Smooth muscle cell (in vitro differentiated cells): Measurements from ENCODE around the gene TGM2. TPM values are rescaled to one million over a fixed set of nuclear protein-coding genes. Genes with fewer than 3 reads are reported as not detected.

Source experiments
- DNase-seq: peaks from one replicate; lab custom pipeline; 2025; ENCODE audit not compliant: unreplicated experiment; lab: John Stamatoyannopoulos, UW
- H2AFZ ChIP-seq: fragments of 200-600 bp; sonication (generic); 2 replicates; pipeline ENCODE4 v1.6.0; 2016; ENCODE audit warnings: antibody characterized with exemption, low read depth, mild to moderate bottlenecking
- H3F3A ChIP-seq: fragments of 200-600 bp; sonication (generic); 2 replicates; pipeline ENCODE4 v1.6.0; 2017; ENCODE audit warnings: antibody characterized with exemption, low read depth
- H3K27ac ChIP-seq: fragments of 200-600 bp; sonication (generic); 2 replicates; pipeline ENCODE4 v1.5.1; 2016; ENCODE audit warnings: low read depth, mild to moderate bottlenecking
- H3K27me3 ChIP-seq: fragments of 200-600 bp; sonication (generic); 2 replicates; pipeline ENCODE4 v1.6.1; 2016; ENCODE audit warnings: low read depth, mild to moderate bottlenecking
- H3K36me3 ChIP-seq: fragments of 200-600 bp; sonication (generic); 2 replicates; pipeline ENCODE4 v1.5.1; 2016; ENCODE audit warnings: low read depth
- H3K4me1 ChIP-seq: fragments of 200-600 bp; sonication (generic); 2 replicates; pipeline ENCODE4 v1.5.1; 2016; ENCODE audit warnings: low read depth
- H3K4me2 ChIP-seq: fragments of 200-600 bp; sonication (generic); 2 replicates; pipeline ENCODE4 v1.6.0; 2016; ENCODE audit warnings: mild to moderate bottlenecking
- H3K4me3 ChIP-seq: fragments of 200-600 bp; sonication (generic); 2 replicates; pipeline ENCODE4 v1.5.1; 2016; ENCODE audit warnings: mild to moderate bottlenecking
- H3K79me2 ChIP-seq: fragments of 200-600 bp; sonication (generic); 2 replicates; pipeline ENCODE4 v1.6.0; 2016; ENCODE audit warnings: low read depth, mild to moderate bottlenecking
- H3K9ac ChIP-seq: fragments of 200-600 bp; sonication (generic); 2 replicates; pipeline ENCODE4 v1.6.0; 2016; ENCODE audit warnings: low read depth
- H3K9me3 ChIP-seq: fragments of 200-600 bp; sonication (generic); replicated peaks from 2 replicates; pipeline ENCODE4 v1.5.1; 2016; ENCODE audit warnings: low read depth
- H4K20me1 ChIP-seq: fragments of 200-600 bp; sonication (generic); 2 replicates; pipeline ENCODE4 v1.6.0; 2016; ENCODE audit warnings: low read depth
- WGBS: methylation state at CpG from one replicate; pipeline ENCODE4 v1.1.7; 2016; ENCODE audit warnings: low lambda C conversion rate; 5-methylcytosine and 5-hydroxymethylcytosine counted together
- polyA plus RNA-seq: library from polyadenylated mRNA; unstranded; fragments of >200 nt; fragmentation: Nextera tagmentation; extraction: Ambion mirVana; gene quantifications from 2 replicates; pipeline ENCODE4 v1.2.1, GENCODE V29; 2016
- total RNA-seq: library from RNA; depleted of rRNA; stranded (reverse); fragments of >200 nt; gene quantifications from 2 replicates; pipeline ENCODE4 v1.2.3, GENCODE V29; 2014
- TF ChIP-seq, protein P1 (sequence below): fragments of 200-600 bp; sonication (generic); IDR thresholded peaks from 2 replicates; pipeline ENCODE4 v1.5.1; 2017; ENCODE audit warnings: borderline replicate concordance, mild to moderate bottlenecking, antibody characterized with exemption; ENCODE audit not compliant: insufficient read depth, poor library complexity, severe bottlenecking

The TGM2 gene
- total and polyA plus RNA-seq, 2 experiments from 2014 or later, result 41.7 to 72.0 TPM

DNA sequence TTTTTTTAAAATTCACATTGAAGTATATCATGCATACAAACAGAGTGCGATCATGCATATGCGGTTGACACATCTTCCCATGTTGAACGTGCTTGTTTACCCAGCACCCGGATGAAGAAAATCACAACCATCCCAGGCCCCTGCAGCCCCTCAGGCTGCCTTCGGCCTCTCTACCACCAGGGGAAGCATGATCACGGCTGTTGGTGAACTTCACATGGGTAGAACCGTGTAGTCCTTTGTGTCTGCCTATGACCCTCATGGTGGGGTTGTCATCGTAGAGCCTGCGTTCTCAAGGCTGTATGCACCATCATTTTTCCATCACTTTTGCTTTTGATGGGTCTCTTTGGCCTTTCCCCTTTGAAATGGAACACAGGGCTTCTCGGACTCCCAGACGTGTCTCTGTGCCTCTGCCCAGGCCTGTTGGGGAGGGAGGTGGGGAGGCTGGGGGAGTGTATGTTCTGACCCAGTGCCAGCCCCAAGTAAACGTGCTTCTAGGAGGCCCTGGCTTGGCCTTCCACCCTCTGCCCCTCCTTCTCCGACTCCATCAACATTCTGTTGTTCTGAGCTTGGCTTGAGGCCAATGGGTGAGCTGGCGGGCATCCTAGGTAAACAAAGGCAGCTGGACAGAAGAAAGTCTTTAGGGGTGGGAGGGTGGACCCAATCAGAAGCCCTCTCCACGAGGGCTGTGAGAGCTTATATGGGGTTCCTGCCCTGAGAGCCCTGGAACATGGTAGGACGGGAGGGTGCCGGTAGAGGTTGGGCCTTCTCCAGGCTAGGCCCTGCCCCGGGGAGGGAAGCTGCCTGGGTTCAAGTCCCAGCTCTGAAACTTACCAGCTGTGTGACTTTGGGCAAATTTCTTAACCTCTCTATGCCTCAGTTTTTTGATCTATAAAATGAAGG lies 39.7 kb downstream of the TGM2 start:
- Histone ChIP-seq H3K27me3 (no peaks in the 10 kb centered on the region), H3K27ac (no peak overlapping the region), H3K4me2 (no peak overlapping the region), H3K79me2 (no peaks in the 10 kb centered on the region), H3K4me3 (no peak overlapping the region), H3F3A (peaks cover 16% of the 10 kb centered on the region), H2AFZ (no peak overlapping the region), H3K9ac (no peak overlapping the region), H3K4me1 (no peaks in the 10 kb centered on the region), H3K9me3 (no peaks in the 10 kb centered on the region), H3K36me3 (no peaks in the 10 kb centered on the region), H4K20me1 (no peaks in the 10 kb centered on the region)
- no peak for DNase-seq
- TF ChIP-seq, protein P1, sequence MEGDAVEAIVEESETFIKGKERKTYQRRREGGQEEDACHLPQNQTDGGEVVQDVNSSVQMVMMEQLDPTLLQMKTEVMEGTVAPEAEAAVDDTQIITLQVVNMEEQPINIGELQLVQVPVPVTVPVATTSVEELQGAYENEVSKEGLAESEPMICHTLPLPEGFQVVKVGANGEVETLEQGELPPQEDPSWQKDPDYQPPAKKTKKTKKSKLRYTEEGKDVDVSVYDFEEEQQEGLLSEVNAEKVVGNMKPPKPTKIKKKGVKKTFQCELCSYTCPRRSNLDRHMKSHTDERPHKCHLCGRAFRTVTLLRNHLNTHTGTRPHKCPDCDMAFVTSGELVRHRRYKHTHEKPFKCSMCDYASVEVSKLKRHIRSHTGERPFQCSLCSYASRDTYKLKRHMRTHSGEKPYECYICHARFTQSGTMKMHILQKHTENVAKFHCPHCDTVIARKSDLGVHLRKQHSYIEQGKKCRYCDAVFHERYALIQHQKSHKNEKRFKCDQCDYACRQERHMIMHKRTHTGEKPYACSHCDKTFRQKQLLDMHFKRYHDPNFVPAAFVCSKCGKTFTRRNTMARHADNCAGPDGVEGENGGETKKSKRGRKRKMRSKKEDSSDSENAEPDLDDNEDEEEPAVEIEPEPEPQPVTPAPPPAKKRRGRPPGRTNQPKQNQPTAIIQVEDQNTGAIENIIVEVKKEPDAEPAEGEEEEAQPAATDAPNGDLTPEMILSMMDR, result no peak
- WGBS, result 89% methylated on average over 18 of the region's 18 CpGs

DNA sequence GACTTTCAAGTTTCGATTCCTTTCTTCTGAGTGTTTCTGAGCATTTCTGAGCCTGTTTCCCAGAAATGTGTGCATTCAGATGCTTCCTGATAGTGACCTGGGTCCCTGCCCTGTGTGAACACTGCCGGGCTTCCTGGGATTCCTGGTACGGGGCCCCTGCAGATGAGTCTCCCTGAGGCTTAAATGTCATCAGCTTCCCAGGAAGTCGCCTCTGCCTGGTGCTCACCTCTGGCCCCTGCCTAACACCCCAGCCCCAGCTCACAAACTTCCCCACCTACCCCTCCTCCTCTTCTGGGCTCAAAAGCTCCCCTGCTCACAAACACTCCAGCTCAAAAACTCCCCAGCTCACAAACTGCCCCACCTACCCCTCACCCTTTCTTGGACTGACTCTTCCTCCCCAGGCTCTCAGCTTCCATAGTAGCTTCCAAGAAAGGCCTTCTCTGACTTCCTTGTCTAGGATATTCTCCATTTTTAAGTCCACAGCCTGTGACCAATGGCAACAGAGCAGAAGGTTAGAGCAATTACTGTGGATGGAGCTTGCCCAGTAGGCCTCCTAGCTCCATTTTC lies 42.0 kb downstream of the TGM2 start:
- Histone ChIP-seq H3K9ac (peak overlapping the region; percentile 13), H3K4me2 (peak overlapping the region; percentile 23), H2AFZ (peak overlapping the region; percentile 53), H3F3A (peaks cover 19% of the 10 kb centered on the region), H4K20me1 (no peaks in the 10 kb centered on the region), H3K36me3 (no peaks in the 10 kb centered on the region), H3K4me3 (no peak overlapping the region), H3K27me3 (no peaks in the 10 kb centered on the region), H3K4me1 (no peaks in the 10 kb centered on the region), H3K27ac (peak overlapping the region; percentile 58), H3K79me2 (no peaks in the 10 kb centered on the region), H3K9me3 (no peaks in the 10 kb centered on the region)
- WGBS, result 17% methylated on average over 3 of the region's 4 CpGs
- TF ChIP-seq, protein P1, result no peak
- DNase-seq, result no peak

DNA sequence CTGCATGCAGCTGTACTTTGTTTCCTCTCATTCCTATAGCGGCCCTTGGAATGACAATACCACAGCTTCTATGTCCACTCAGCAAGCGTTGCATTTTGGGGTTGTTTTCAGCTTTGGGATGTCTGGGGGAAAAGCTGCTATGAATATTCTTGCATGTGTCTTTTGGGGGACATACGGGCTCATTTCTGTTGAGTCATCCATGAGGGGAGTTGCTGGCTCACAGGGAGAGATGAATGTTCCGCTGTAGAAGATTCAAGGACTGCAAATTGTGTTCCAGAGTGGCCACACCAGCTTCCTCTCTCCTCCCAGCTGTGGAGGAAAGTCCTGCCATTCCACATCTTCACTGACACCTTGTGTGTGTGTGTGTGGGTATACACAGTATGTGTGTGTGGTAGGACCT lies 43.3 kb downstream of the TGM2 start:
- TF ChIP-seq, protein P1, result no peak
- H3K4me2 ChIP-seq, result no peak overlapping the region
- DNase-seq, result no peak
- no peak overlapping the region for H3K9ac ChIP-seq
- H3K27ac ChIP-seq, result no peak overlapping the region
- WGBS, result 87% methylated on average over 4 of the region's 4 CpGs
- no peak overlapping the region for H3K4me3 ChIP-seq
- H4K20me1 ChIP-seq, result no peaks in the 10 kb centered on the region
- no peaks in the 10 kb centered on the region for H3K4me1 ChIP-seq
- H2AFZ ChIP-seq, result no peak overlapping the region
- no peaks in the 10 kb centered on the region for H3K9me3 ChIP-seq
- H3K36me3 ChIP-seq, result no peaks in the 10 kb centered on the region
- no peaks in the 10 kb centered on the region for H3K79me2 ChIP-seq
- H3K27me3 ChIP-seq, result no peaks in the 10 kb centered on the region
- peaks cover 8% of the 10 kb centered on the region for H3F3A ChIP-seq
